ENCODE measurements around the gene QKI.

QKI gene

DNA sequence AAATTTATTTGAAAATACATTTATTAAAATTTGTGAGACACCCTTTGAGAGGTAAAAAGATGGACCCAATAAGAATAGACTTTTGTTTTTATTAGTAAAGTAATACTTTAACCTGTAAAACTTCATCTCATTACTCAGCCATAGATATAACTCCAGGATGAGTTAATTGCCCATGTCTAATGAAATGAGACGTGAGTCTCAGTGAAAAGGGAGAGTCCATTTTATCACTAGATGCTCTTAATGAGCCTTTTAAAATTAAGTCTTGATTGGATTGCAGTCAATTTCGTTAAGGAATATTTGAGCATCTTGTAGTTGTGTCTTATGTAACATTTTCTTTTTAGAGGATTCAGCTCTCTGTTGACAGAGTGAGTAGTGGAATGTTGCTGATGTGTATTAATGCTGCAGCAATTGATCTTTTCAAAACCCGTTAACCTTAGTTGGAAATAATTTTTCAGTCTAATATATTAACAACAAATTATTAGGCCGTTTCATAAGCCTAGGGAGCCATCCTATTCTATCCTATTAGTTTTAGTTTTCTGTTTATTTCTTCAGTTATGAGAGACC is 77.3 kb downstream of the QKI start:
- Histone ChIP-seq H3K27ac (replicated peaks) (no peak overlapping the region), H3K27me3 (ENCODE audit: insufficient read depth, poor library complexity, severe bottlenecking) (no peaks in the 10 kb centered on the region), H3K4me3 (replicated peaks; ENCODE audit: insufficient read depth, low read length) (no peak overlapping the region)
- no peak for DNase-seq (ENCODE audit: low read depth in 1 of 2, low spot score in 1 of 2)
- TF ChIP-seq, protein P1, sequence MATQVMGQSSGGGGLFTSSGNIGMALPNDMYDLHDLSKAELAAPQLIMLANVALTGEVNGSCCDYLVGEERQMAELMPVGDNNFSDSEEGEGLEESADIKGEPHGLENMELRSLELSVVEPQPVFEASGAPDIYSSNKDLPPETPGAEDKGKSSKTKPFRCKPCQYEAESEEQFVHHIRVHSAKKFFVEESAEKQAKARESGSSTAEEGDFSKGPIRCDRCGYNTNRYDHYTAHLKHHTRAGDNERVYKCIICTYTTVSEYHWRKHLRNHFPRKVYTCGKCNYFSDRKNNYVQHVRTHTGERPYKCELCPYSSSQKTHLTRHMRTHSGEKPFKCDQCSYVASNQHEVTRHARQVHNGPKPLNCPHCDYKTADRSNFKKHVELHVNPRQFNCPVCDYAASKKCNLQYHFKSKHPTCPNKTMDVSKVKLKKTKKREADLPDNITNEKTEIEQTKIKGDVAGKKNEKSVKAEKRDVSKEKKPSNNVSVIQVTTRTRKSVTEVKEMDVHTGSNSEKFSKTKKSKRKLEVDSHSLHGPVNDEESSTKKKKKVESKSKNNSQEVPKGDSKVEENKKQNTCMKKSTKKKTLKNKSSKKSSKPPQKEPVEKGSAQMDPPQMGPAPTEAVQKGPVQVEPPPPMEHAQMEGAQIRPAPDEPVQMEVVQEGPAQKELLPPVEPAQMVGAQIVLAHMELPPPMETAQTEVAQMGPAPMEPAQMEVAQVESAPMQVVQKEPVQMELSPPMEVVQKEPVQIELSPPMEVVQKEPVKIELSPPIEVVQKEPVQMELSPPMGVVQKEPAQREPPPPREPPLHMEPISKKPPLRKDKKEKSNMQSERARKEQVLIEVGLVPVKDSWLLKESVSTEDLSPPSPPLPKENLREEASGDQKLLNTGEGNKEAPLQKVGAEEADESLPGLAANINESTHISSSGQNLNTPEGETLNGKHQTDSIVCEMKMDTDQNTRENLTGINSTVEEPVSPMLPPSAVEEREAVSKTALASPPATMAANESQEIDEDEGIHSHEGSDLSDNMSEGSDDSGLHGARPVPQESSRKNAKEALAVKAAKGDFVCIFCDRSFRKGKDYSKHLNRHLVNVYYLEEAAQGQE (IDR thresholded peaks at IDR 0.05; ENCODE audit: insufficient replicate concordance, low read depth), result no peak
- TF ChIP-seq GABPA (IDR thresholded peaks at IDR 0.05; ENCODE audit: low read depth), result no peak

DNA sequence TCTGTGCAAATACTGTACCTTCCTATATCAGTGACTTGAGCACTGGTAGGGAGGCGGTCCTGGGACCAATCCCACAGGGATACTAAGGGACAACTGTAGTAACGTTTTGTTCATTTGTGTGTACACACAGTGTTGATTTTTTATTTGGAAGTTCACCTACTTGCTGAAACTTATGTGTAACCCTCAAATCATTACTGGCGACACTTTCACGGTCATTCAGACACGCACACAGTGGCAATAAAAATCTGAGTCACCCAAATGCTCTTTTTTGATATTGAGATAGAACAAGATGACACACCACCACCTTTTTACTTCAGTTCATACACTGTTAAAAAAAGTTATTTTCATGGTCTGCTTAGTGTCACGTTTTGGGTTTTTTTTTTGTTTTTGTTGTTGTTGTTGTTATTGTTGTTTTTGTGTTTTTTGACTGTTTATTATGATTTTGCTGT is 79.8 kb downstream of the QKI start:
- DNase-seq (ENCODE audit: low read depth in 1 of 2, low spot score in 1 of 2), result no peak
- Histone ChIP-seq H3K27ac (replicated peaks) (no peak overlapping the region), H3K4me3 (replicated peaks; ENCODE audit: insufficient read depth, low read length) (no peak overlapping the region), H3K27me3 (ENCODE audit: insufficient read depth, poor library complexity, severe bottlenecking) (no peaks in the 10 kb centered on the region)
- TF ChIP-seq, protein P2, sequence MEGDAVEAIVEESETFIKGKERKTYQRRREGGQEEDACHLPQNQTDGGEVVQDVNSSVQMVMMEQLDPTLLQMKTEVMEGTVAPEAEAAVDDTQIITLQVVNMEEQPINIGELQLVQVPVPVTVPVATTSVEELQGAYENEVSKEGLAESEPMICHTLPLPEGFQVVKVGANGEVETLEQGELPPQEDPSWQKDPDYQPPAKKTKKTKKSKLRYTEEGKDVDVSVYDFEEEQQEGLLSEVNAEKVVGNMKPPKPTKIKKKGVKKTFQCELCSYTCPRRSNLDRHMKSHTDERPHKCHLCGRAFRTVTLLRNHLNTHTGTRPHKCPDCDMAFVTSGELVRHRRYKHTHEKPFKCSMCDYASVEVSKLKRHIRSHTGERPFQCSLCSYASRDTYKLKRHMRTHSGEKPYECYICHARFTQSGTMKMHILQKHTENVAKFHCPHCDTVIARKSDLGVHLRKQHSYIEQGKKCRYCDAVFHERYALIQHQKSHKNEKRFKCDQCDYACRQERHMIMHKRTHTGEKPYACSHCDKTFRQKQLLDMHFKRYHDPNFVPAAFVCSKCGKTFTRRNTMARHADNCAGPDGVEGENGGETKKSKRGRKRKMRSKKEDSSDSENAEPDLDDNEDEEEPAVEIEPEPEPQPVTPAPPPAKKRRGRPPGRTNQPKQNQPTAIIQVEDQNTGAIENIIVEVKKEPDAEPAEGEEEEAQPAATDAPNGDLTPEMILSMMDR (IDR thresholded peaks at IDR 0.05; ENCODE audit: insufficient read depth, low read length), result no peak
- TF ChIP-seq GABPA (IDR thresholded peaks at IDR 0.05; ENCODE audit: low read depth) (no peak), SPI1 (IDR thresholded peaks at IDR 0.05; ENCODE audit: borderline replicate concordance, low read depth) (no peak), POLR2AphosphoS5 (IDR thresholded peaks at IDR 0.05; ENCODE audit: low read depth) (no peak)
- TF ChIP-seq, protein P1 (IDR thresholded peaks at IDR 0.05; ENCODE audit: insufficient replicate concordance, low read depth), result no peak

DNA sequence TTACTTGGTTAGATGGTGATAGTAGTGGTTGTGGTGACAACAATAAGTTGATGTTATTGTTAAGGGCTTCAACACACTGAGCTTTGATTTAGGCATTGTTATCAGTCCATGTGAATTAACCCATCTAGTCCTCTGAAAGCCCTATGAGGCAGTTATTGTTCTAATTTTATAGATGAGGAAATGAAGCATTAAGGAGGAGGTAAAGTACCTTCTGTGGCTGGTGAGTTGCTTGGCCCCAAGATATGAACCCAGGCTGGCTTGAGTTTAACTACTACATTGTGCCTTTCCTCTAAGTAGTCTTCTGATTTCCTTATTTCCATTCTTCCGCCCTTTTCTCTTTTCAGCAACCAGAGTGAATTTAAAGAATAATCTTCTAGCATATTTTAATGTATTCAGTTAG is 81.7 kb downstream of the QKI start:
- no peak for DNase-seq (ENCODE audit: low read depth in 1 of 2, low spot score in 1 of 2)
- TF ChIP-seq, protein P1 (IDR thresholded peaks at IDR 0.05; ENCODE audit: insufficient replicate concordance, low read depth), result no peak
- TF ChIP-seq, protein P2 (IDR thresholded peaks at IDR 0.05; ENCODE audit: insufficient read depth, low read length), result no peak
- TF ChIP-seq POLR2AphosphoS5 (IDR thresholded peaks at IDR 0.05; ENCODE audit: low read depth) (no peak), GABPA (IDR thresholded peaks at IDR 0.05; ENCODE audit: low read depth) (no peak), SPI1 (IDR thresholded peaks at IDR 0.05; ENCODE audit: borderline replicate concordance, low read depth) (no peak)
- no peak overlapping the region for H3K27ac ChIP-seq (replicated peaks)
- H3K27me3 ChIP-seq (ENCODE audit: insufficient read depth, poor library complexity, severe bottlenecking), result no peaks in the 10 kb centered on the region
- no peak overlapping the region for H3K4me3 ChIP-seq (replicated peaks; ENCODE audit: insufficient read depth, low read length)

All from HL-60 (cell line).